Fibroblast of skin of abdomen (primary cell): ENCODE results near the gene SYT7.

ENCODE experiments used
- DNase-seq: peaks from one replicate; pipeline ENCODE4 v3.0.0-alpha.2; 2013

The SYT7 gene

GRCh38 chr11:61609000-61609979 lies 28.4 kb upstream of the SYT7 start:
- no peak for DNase-seq

- no peak for DNase-seq
Measured at GRCh38 chr11:61607920-61608599, 27.2 kb upstream of the SYT7 start.

- no peak for DNase-seq
Measured at GRCh38 chr11:61607426-61607825, 26.6 kb upstream of the SYT7 start.

- no peak for DNase-seq
Measured at GRCh38 chr11:61603667-61604066, 22.8 kb upstream of the SYT7 start.

GRCh38 chr11:61602775-61603569 lies 22.1 kb upstream of the SYT7 start:
- DNase-seq: peak; percentile 98

- no peak for DNase-seq
Measured at GRCh38 chr11:61601512-61601911, 20.6 kb upstream of the SYT7 start.

- no peak for DNase-seq
Measured at GRCh38 chr11:61599968-61600710, 19.3 kb upstream of the SYT7 start.

GRCh38 chr11:61598886-61599868 lies 18.3 kb upstream of the SYT7 start:
- peak; percentile 76 for DNase-seq

GRCh38 chr11:61598374-61598773 lies 17.5 kb upstream of the SYT7 start:
- DNase-seq: no peak

- no peak for DNase-seq
Measured at GRCh38 chr11:61596990-61597389, 16.1 kb upstream of the SYT7 start.

- no peak for DNase-seq
Measured at GRCh38 chr11:61596542-61596941, 15.7 kb upstream of the SYT7 start.

- no peak for DNase-seq
Measured at GRCh38 chr11:61594907-61595257, 14.0 kb upstream of the SYT7 start.

GRCh38 chr11:61593151-61593550 lies 12.3 kb upstream of the SYT7 start:
- DNase-seq: no peak

- no peak for DNase-seq
Measured at GRCh38 chr11:61592176-61592575, 11.3 kb upstream of the SYT7 start.

- no peak for DNase-seq
Measured at GRCh38 chr11:61589961-61590360, 9.1 kb upstream of the SYT7 start.

GRCh38 chr11:61588728-61589191 lies 7.9 kb upstream of the SYT7 start:
- DNase-seq: no peak

- no peak for DNase-seq
Measured at GRCh38 chr11:61587951-61588727, 7.3 kb upstream of the SYT7 start.

GRCh38 chr11:61587541-61587941 lies 6.7 kb upstream of the SYT7 start:
- DNase-seq: peak; percentile 34

GRCh38 chr11:61586792-61587430 lies 6.0 kb upstream of the SYT7 start:
- DNase-seq: no peak

GRCh38 chr11:61585115-61585514 lies 4.2 kb upstream of the SYT7 start:
- DNase-seq: no peak
